GM21423 (cell line): ENCODE results near the gene MS4A7.

Experiments
- ATAC-seq: cut with Tn5 transposase; IDR thresholded peaks from one replicate; pipeline ENCODE4 v1.9.1; 2021; ENCODE audit warnings: mild to moderate bottlenecking, moderate library complexity; ENCODE audit not compliant: unreplicated experiment

The MS4A7 gene

DNA sequence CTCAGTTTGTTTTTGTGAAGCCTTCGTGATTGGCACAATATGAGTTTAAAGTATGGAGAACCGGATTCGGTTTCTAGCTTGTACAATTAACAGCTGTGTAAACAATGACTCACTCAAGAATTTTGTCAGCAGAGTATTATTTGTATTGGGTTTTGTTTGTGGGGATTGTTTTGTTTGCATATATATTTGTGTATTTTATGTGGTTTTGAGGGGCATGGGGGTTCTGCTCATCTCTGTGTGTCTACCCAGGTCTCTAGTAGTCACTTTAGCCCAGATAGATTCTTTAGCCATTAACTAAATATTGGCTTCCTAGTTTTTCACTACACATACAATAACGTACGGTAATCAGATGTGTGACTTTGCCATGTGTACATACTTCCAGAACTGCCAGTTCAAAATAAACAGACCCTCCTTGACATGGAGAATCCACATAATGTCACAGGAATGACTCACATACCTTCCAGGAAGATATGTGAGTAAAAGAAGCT is 7.5 kb upstream of the MS4A7 start:
- ATAC-seq = no peak

- no peak for ATAC-seq
Measured at GRCh38 chr11:60371386-60371785, 6.9 kb upstream of the MS4A7 start.

DNA sequence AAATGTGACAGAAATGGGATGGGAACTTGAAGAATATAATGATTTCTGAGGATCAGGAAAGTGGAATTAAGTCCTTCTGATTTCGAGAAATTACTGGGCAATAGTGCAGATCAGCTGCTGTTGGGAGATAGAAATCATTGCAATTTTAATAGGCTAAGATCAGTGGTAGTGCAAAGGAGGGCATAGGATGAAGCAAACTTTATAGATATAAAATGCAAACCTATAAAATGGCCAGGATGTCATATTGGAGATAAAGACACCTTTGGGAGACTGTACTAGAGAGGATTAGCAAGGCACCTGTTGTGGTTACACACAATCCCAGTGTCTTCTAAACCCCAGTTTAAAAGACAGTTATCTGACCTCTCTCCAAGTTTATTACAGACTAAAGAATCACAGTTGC is 6.5 kb upstream of the MS4A7 start:
- ATAC-seq = no peak

DNA sequence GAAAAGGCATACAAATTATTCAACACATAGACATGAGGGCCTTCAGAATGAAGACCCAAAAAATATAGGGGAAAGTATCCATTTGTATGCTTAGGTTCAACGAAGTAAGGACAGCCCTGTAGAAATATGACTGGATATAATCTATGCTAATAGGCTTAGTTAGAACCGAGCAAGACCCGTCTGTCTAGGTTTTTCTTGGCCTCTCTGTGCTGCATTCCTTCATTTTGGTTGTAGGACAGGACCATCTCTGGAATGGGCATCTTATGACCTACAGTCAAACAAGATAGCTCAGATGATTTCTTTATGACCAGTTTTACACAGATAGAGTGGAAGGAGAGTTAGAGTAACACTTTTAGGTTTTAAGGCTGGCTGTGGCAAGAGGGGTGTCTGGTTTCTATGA is 5.6 kb upstream of the MS4A7 start:
- ATAC-seq = no peak

GRCh38 chr11:60375316-60375715 is 3.0 kb upstream of the MS4A7 start:
- ATAC-seq = no peak

- no peak for ATAC-seq
Measured at GRCh38 chr11:60376601-60377000, 1.7 kb upstream of the MS4A7 start.

DNA sequence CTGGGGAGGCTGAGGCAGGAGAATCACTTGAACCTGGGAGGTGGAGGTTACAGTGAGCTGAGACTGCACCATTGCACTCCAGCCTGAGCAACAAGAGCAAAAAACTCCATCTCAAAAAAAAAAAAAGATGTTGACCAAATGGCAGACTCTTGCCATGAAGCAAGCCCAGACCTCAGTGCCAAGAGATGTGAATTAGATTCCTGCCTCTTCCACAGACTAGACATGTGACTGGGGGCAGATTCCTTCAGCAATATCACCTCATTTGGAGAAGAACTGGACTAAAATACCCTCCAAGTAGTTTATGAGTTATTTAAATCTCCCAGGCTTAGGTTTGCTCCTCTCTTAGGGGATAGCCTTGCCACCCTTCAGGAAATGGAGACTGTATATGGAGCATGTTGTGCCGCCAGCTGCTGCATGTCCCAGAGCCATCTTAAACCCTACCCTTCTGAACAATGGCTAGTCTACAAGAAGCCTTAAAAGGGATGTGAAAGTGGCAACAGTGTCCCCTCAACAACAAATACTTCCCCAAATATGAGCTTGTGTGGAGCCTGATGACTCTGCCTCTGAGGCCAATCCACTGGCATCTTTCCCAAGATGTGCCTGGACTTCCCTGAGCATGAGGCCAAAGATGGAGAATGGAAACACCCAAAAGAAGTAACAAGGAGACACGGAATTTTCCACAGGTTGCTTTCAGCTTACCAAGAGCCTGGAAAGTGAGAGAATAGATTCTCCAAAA is 763 bp upstream of the MS4A7 start:
- ATAC-seq = peak; percentile 37

GRCh38 chr11:60389279-60389910 is 11.1 kb downstream of the MS4A7 start:
- peak; percentile 78 for ATAC-seq

DNA sequence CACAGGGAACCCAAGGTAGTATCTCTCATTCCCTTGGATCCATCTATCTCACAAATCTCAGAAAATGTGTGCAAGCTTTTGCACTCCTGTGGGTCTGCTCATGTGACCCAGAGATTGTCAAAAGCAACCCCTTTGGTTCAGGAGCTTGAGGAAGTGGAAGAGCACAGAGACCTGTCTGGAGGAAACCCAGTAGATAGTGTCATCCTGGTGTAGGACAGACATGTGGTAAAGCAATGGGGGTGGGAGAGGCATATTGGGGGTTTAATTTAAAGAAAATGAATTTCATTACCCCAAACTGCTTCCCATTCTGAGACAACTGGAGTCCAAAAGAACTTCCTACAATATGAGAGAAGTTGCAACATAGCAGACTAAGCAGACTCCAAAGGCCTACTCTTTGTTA is 12.1 kb downstream of the MS4A7 start:
- no peak for ATAC-seq

DNA sequence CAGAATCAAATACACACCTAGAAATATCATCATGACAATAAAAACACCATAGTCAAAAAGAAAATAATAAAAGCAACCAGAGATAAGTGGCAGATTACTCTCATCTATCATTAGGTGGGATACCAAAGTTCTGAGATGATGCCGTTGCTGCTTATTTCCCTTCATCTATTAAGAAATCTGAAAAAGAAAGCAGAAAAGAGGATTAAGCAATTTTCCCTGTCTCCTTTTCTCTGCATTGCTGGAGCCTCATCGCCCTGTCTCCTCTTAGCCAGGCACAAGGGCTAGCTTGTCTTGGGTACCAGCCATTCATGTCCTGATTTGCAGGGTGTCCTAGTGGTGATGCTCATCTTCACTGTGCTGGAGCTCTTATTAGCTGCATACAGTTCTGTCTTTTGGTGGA is 14.0 kb downstream of the MS4A7 start:
- ATAC-seq = no peak

- ATAC-seq = no peak
Measured at GRCh38 chr11:60393016-60393415, 14.7 kb downstream of the MS4A7 start.

DNA sequence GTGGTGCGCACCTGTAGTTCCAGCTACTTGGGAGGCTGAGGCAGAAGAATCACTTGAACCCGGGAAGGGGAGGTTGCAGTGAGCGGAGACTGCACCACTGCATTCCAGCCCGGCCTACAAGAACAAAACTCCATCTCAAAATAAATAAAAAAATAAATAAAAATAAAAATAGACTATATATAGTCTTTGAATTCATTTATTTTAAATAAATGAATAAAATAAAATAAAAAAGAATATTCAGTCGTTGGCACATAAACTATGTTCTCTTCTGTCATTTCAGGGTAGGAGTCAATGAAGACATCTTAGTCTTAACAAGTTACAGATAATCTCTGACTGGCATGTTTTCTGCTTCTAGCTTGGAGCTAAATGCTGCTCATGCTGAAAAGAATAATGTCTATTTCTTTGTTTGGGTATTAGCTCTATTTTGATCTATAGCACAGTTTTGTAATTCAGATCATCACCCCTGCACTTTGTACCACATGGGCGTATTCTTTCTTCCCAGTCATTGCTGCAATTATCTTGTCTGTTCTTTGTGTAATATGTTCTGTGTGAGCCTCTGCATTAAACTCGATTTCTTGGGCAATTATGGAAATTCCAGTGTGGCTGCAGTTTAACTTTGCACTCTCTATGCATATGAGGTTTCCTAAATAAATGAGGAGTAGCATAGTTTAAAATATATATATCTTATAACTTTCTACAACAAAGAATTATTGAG is 16.5 kb downstream of the MS4A7 start:
- no peak for ATAC-seq

DNA sequence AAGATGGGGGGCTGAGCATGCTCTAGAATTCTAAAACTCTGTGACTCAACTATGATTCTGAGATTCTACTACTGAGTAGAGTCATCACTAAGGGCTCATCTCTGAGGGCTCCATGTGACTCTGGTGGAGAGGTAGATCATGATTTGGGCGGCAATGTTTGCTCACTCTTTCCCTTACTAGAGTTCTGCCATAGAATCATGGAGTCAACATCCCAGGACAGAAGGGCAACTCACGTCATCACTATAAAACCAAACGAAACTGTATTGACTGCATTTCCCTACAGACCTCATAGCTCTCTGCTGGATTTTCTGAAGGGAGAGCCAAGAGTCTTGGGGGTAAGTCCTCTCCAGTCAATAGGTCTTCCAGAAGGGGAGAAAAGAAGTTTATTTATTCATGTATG is 18.1 kb downstream of the MS4A7 start, which contains the start of gene MS4A14:
Gene MS4A14 (plus strand): TSS at position 78 of the 400 bp plus-strand sequence. CDS start 120 bp downstream, at position 198.
- ATAC-seq = no peak

DNA sequence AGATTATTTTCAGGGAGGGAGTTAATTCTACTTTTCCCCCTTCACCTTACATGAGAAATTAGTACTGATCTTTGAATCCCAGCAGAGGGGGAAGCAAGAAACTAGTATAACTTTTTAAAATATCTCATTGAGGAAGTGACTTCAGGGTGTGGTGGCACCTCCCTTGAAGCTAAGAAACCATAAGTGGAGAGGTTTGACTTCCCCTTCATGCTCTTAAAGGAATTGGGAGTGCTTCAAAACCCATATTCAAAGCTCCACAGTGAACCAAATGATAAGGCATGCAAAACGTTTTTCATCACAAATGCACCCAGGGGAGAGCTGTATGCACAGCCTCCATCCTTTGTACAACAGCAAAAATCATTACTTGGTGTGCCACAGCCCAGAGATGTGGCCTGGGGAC is 18.5 kb downstream of the MS4A7 start:
- ATAC-seq = no peak

- ATAC-seq = no peak
Measured at GRCh38 chr11:60420015-60420414, 41.7 kb downstream of the MS4A7 start.

- no peak for ATAC-seq
Measured at GRCh38 chr11:60422609-60423008, 44.3 kb downstream of the MS4A7 start.

DNA sequence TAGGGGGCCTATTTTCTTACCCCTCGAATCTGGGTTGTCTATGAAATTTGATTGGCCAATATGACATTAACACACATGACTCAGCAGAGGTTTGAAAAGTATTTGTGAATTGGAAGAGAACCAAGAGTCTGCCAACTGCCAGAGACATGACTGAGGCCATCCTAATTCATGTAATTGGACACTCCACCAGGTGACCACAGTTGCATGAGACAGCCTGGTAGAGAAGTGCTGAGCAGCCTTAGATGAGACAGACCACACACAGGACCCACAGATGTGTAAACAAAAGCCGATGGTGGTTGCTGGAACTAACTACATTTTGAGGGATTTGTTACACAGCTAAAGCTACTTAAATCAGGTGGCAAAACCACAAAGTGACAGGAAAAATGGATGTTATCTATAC is 50.2 kb downstream of the MS4A7 start:
- ATAC-seq = no peak

GRCh38 chr11:60429272-60429671 is 50.9 kb downstream of the MS4A7 start, which contains the start of gene MS4A5:
MS4A5 (plus strand) TSS chr11:60429572; CDS start chr11:60429675, 103 bp downstream.
- ATAC-seq = no peak

- ATAC-seq = no peak
Measured at GRCh38 chr11:60431251-60431650, 52.9 kb downstream of the MS4A7 start.

DNA sequence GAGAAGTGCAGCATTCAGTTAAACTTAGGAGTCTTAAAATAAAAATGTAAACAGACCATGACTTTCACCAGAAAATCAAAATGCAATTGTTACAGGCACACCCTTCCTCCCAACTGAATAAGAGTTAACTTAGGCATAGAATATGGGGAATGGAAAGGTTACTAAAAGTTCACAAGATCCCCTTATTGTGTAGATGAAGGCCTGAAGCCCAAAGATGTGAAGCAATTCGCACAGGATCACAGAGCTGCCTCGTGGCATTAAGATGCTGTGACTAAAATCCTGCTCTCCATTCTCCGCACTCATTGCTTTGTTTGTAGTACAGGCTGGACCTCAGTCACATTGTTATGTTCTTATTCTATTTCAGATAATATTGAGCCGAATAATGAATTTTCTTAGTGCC is 55.1 kb downstream of the MS4A7 start:
- no peak for ATAC-seq
